Measurements from ENCODE around the gene STX18.

STX18 gene

DNA sequence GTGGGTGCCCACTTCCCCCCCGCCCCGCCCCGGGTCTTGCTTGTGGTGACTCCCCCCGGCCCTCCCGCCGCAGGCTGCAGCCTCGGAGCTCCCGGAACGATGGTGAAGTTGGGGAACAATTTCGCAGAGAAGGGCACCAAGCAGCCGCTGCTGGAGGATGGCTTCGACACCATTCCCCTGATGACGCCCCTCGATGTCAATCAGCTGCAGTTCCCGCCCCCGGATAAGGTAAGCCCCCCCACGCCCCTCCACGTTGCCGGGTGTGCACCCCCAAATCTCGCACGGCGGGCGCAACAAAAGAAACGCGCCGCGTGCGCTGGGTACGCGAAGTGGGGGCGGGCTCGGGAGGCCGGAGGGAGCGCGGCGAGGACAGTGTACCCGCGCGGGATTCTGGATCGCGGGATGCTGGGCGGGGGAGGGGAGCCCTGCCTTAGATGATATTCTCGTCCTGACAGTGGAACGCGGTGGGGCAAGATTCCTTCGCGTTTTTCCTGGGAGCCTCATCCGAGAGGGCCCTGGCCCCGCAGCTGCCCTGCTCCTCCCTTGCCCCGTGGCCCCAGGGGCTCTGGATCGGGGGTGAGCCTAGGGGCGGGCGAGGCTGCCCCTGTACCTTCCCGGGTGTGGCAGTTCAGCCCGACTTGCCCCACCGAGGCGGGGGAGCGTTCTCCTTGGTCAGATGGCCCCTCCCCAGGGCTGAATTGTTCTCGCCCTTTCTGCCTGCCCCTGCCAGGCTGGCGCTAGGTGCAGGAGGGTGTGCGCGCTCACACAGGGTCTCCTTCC is 154.1 kb downstream of the STX18 start:
- no peaks in the 10 kb centered on the region for H3K36me3 ChIP-seq
- H3K27ac ChIP-seq, result no peak overlapping the region
- H3K9me3 ChIP-seq, result no peaks in the 10 kb centered on the region
- TF ChIP-seq, protein P1, sequence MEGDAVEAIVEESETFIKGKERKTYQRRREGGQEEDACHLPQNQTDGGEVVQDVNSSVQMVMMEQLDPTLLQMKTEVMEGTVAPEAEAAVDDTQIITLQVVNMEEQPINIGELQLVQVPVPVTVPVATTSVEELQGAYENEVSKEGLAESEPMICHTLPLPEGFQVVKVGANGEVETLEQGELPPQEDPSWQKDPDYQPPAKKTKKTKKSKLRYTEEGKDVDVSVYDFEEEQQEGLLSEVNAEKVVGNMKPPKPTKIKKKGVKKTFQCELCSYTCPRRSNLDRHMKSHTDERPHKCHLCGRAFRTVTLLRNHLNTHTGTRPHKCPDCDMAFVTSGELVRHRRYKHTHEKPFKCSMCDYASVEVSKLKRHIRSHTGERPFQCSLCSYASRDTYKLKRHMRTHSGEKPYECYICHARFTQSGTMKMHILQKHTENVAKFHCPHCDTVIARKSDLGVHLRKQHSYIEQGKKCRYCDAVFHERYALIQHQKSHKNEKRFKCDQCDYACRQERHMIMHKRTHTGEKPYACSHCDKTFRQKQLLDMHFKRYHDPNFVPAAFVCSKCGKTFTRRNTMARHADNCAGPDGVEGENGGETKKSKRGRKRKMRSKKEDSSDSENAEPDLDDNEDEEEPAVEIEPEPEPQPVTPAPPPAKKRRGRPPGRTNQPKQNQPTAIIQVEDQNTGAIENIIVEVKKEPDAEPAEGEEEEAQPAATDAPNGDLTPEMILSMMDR (IDR thresholded peaks at IDR 0.05), result no peak
- no peaks in the 10 kb centered on the region for H3K4me1 ChIP-seq (ENCODE audit: control insufficient read depth in 1 of 2, insufficient read depth in 1 of 2, low read depth in 1 of 2, low read length in 1 of 2)
- peaks cover 90% of the 10 kb centered on the region for H3K27me3 ChIP-seq
- H3K4me3 ChIP-seq (ENCODE audit: low read depth in 1 of 2, low read length in 1 of 2), result no peak overlapping the region

- Histone ChIP-seq H3K27ac (no peak within 1 kb of the TSS), H3K36me3 (no peaks in the 10 kb centered on the region), H3K4me3 (ENCODE audit: low read depth in 1 of 2, low read length in 1 of 2) (no peak within 1 kb of the TSS), H3K9me3 (no peaks in the 10 kb centered on the region), H3K4me1 (ENCODE audit: control insufficient read depth in 1 of 2, insufficient read depth in 1 of 2, low read depth in 1 of 2, low read length in 1 of 2) (no peaks in the 10 kb centered on the region), H3K27me3 (peaks cover 95% of the 10 kb centered on the region)
- TF ChIP-seq, protein P1 (IDR thresholded peaks at IDR 0.05), result no peak
Observed at GRCh38 chr4:4386736-4387392, 155.0 kb downstream of the STX18 start, which contains the start of gene NSG1. NSG1 (plus strand) TSS chr4:4387102; CDS start chr4:4387630, 528 bp downstream.

- peaks cover 96% of the 10 kb centered on the region for H3K27me3 ChIP-seq
- TF ChIP-seq, protein P1 (IDR thresholded peaks at IDR 0.05), result no peak
- H3K36me3 ChIP-seq, result no peaks in the 10 kb centered on the region
- no peak overlapping the region for H3K27ac ChIP-seq
- no peak overlapping the region for H3K4me3 ChIP-seq (ENCODE audit: low read depth in 1 of 2, low read length in 1 of 2)
- no peaks in the 10 kb centered on the region for H3K9me3 ChIP-seq
- H3K4me1 ChIP-seq (ENCODE audit: control insufficient read depth in 1 of 2, insufficient read depth in 1 of 2, low read depth in 1 of 2, low read length in 1 of 2), result no peaks in the 10 kb centered on the region
Observed at GRCh38 chr4:4386296-4386735, 155.5 kb downstream of the STX18 start.

- Histone ChIP-seq H3K9me3 (no peaks in the 10 kb centered on the region), H3K27ac (no peak overlapping the region), H3K27me3 (peaks cover 96% of the 10 kb centered on the region), H3K4me3 (ENCODE audit: low read depth in 1 of 2, low read length in 1 of 2) (no peak overlapping the region), H3K4me1 (ENCODE audit: control insufficient read depth in 1 of 2, insufficient read depth in 1 of 2, low read depth in 1 of 2, low read length in 1 of 2) (no peaks in the 10 kb centered on the region), H3K36me3 (no peaks in the 10 kb centered on the region)
- TF ChIP-seq, protein P1 (IDR thresholded peaks at IDR 0.05), result no peak
Observed at GRCh38 chr4:4385729-4386295, 156.0 kb downstream of the STX18 start.

GRCh38 chr4:4384837-4385236 is 157.0 kb downstream of the STX18 start:
- no peaks in the 10 kb centered on the region for H3K4me1 ChIP-seq (ENCODE audit: control insufficient read depth in 1 of 2, insufficient read depth in 1 of 2, low read depth in 1 of 2, low read length in 1 of 2)
- peaks cover 94% of the 10 kb centered on the region for H3K27me3 ChIP-seq
- no peaks in the 10 kb centered on the region for H3K36me3 ChIP-seq
- no peaks in the 10 kb centered on the region for H3K9me3 ChIP-seq
- H3K27ac ChIP-seq, result no peak overlapping the region
- TF ChIP-seq, protein P1 (IDR thresholded peaks at IDR 0.05), result no peak
- H3K4me3 ChIP-seq (ENCODE audit: low read depth in 1 of 2, low read length in 1 of 2), result no peak overlapping the region

Measured in neutrophil (primary cell).